Measurements from ENCODE around the gene AKAP13.
"Not testable (repeated sequence)": the region's sequence is repeated elsewhere in the genome, so short reads cannot be mapped to it uniquely, and the experiment has no call there.

AKAP13 gene

GRCh38 chr15:85792912-85793590, 412.6 kb downstream of the AKAP13 start:
- DNase-seq (ENCODE audit: extremely low read depth, low read depth): no peak
- TF ChIP-seq CTCF (IDR thresholded peaks at IDR 0.05; ENCODE audit: low read depth, low read length, missing control alignments): no peak
- H3K4me3 ChIP-seq (replicated peaks; ENCODE audit: low read depth, low read length): peak overlapping the region; percentile 75

GRCh38 chr15:85793641-85794597, 413.5 kb downstream of the AKAP13 start:
- H3K4me3 ChIP-seq (replicated peaks; ENCODE audit: low read depth, low read length): peak overlapping the region; percentile 75
- no peak for DNase-seq (ENCODE audit: extremely low read depth, low read depth)

GRCh38 chr15:85794598-85795336, 414.4 kb downstream of the AKAP13 start, which contains the start of gene KLHL25:
Gene KLHL25 (minus strand): TSS chr15:85794925. CDS start chr15:85769810, 25,115 bp downstream.
- DNase-seq (ENCODE audit: extremely low read depth, low read depth): peak; percentile 72
- H3K4me3 ChIP-seq (replicated peaks; ENCODE audit: low read depth, low read length): peak within 1 kb of the TSS; percentile 75
- no peak for TF ChIP-seq CTCF (IDR thresholded peaks at IDR 0.05; ENCODE audit: low read depth, low read length, missing control alignments)

More at GRCh38 chr15:85793641-85794597, 413.5 kb downstream of the AKAP13 start:
- TF ChIP-seq CTCF (IDR thresholded peaks at IDR 0.05; ENCODE audit: low read depth, low read length, missing control alignments): no peak

GRCh38 chr15:85795337-85796305, 415.2 kb downstream of the AKAP13 start:
- peak overlapping the region; percentile 75 for H3K4me3 ChIP-seq (replicated peaks; ENCODE audit: low read depth, low read length)

GRCh38 chr15:85796371-85796770, 416.0 kb downstream of the AKAP13 start:
- not testable (repeated sequence) for DNase-seq (ENCODE audit: extremely low read depth, low read depth)

More at GRCh38 chr15:85795337-85796305, 415.2 kb downstream of the AKAP13 start:
- DNase-seq (ENCODE audit: extremely low read depth, low read depth): no peak
- TF ChIP-seq CTCF (IDR thresholded peaks at IDR 0.05; ENCODE audit: low read depth, low read length, missing control alignments): no peak

More at GRCh38 chr15:85796371-85796770, 416.0 kb downstream of the AKAP13 start:
- H3K4me3 ChIP-seq (replicated peaks; ENCODE audit: low read depth, low read length): not testable (repeated sequence)
